Measurements from ENCODE around the gene BTBD9. TPM values are rescaled to one million over a fixed set of nuclear protein-coding genes. Genes with fewer than 3 reads are reported as not detected.

Gene BTBD9
- total RNA-seq, 4 donors from 2014 or later = 9.2 to 16.3 (median 11.6) TPM

- WGBS, 2 donors = 83 to 86% methylated on average over 3 of the region's 3 CpGs
These were observed 18.9 kb upstream of the BTBD9 start for GRCh38 chr6:38658418-38659167.

GRCh38 chr6:38656896-38657295 is 17.2 kb upstream of the BTBD9 start:
- TF ChIP-seq POLR2A (IDR thresholded peaks at IDR 0.05) (no peak), CTCF (IDR thresholded peaks at IDR 0.05) (no peak)
- intact Hi-C loops (cut with DNase I) = no loop called here
- Histone ChIP-seq H3K27me3 (no peaks in the 10 kb centered on the region), H3K4me1 (no peaks in the 10 kb centered on the region), H3K27ac (no peak overlapping the region), H3K9me3 (no peaks in the 10 kb centered on the region), H3K4me3 (no peak overlapping the region), H3K36me3 (peaks cover 0 to 10% (median 0%) of the 10 kb centered on the region in 3 donors)
- WGBS, 2 donors = 100% methylated on average over 1 of the region's 1 CpG
- DNase-seq = no peak

More at GRCh38 chr6:38658418-38659167, 18.9 kb upstream of the BTBD9 start:
- no peak for DNase-seq
- TF ChIP-seq POLR2A (IDR thresholded peaks at IDR 0.05) = no peak
- no peak for TF ChIP-seq CTCF (IDR thresholded peaks at IDR 0.05)
- intact Hi-C loops (cut with DNase I) = no loop called here
- Histone ChIP-seq H3K27me3 (no peaks in the 10 kb centered on the region), H3K36me3 (peaks cover 0 to 10% (median 0%) of the 10 kb centered on the region in 3 donors), H3K9me3 (no peaks in the 10 kb centered on the region), H3K4me1 (no peaks in the 10 kb centered on the region), H3K27ac (no peak overlapping the region), H3K4me3 (no peak overlapping the region)

GRCh38 chr6:38654263-38654662 is 14.5 kb upstream of the BTBD9 start:
- Histone ChIP-seq H3K27me3 (no peaks in the 10 kb centered on the region), H3K4me1 (no peaks in the 10 kb centered on the region), H3K36me3 (peaks cover 0 to 10% (median 0%) of the 10 kb centered on the region in 3 donors), H3K9me3 (no peaks in the 10 kb centered on the region), H3K27ac (no peak overlapping the region), H3K4me3 (no peak overlapping the region)
- TF ChIP-seq CTCF (IDR thresholded peaks at IDR 0.05) (no peak), POLR2A (IDR thresholded peaks at IDR 0.05) (no peak)
- no peak for DNase-seq
- intact Hi-C loops (cut with DNase I) = no loop called here
- WGBS, 2 donors = 97% methylated on average over 2 of the region's 2 CpGs

- intact Hi-C loops (cut with DNase I) = no loop called here
These were observed 11.5 kb upstream of the BTBD9 start for GRCh38 chr6:38651121-38651784.

More at GRCh38 chr6:38651121-38651784, 11.5 kb upstream of the BTBD9 start:
- no peak for TF ChIP-seq CTCF (IDR thresholded peaks at IDR 0.05)
- Histone ChIP-seq H3K9me3 (no peaks in the 10 kb centered on the region), H3K27me3 (no peaks in the 10 kb centered on the region), H3K27ac (no peak overlapping the region), H3K4me3 (no peak overlapping the region), H3K4me1 (no peaks in the 10 kb centered on the region), H3K36me3 (no peaks in the 10 kb centered on the region)
- DNase-seq = no peak
- WGBS, 2 donors = 91 to 97% methylated on average over 2 of the region's 2 CpGs
